Colonic mucosa (tissue), 4 donors: ENCODE results near the gene CCDC97. TPM values are rescaled to one million over a fixed set of nuclear protein-coding genes. Genes with fewer than 3 reads are reported as not detected.
A peak's percentile ranks its signal among the peaks of the same experiment; 100 is the strongest.

Experiments used
- DNase-seq: peaks from one replicate; pipeline ENCODE4 v3.0.0-alpha.2; 2020
- H3K27ac ChIP-seq: fragments of 200-600 bp; one replicate; pipeline ENCODE4 v1.8.0; 2021
- H3K27me3 ChIP-seq: fragments of 200-600 bp; one replicate; pipeline ENCODE4 v1.8.0; 2021
- H3K36me3 ChIP-seq: fragments of 200-600 bp; one replicate; pipeline ENCODE4 v1.8.0; 2021
- H3K4me1 ChIP-seq: fragments of 200-600 bp; one replicate; pipeline ENCODE4 v1.8.0; 2021; ENCODE audit warnings: mild to moderate bottlenecking
- H3K4me3 ChIP-seq: fragments of 200-600 bp; one replicate; pipeline ENCODE4 v1.8.0; 2021
- H3K9ac ChIP-seq, 2 donors: one replicate each; pipeline ENCODE4 v1.7.0; 2013; ENCODE audit warnings: control low read depth in 2 of 2, low read depth in 2 of 2, low read length in 2 of 2
- H3K9me3 ChIP-seq: fragments of 200-600 bp; one replicate; pipeline ENCODE4 v1.8.0; 2021
- CTCF ChIP-seq: fragments of 200-600 bp; IDR thresholded peaks from one replicate; pipeline ENCODE4 v1.8.0; 2022; ENCODE audit warnings: antibody characterized with exemption, mild to moderate bottlenecking
- intact Hi-C: fragments of 100-400 bp; cut with DNase I; formaldehyde crosslinking; loops from one replicate; pipeline ENCODE4 v1.14.1; 2022
- total RNA-seq, 2 donors: library from RNA; stranded (reverse); fragmentation: NEBNext Ultra II Directional in 1 of 2; extraction: Animal tissue kit (Norgen Biotek cat#: 25700) in 1 of 2; gene quantifications; one replicate each; pipeline ENCODE4 v1.2.1, GENCODE V29; 2021
- donor health status: healthy.
- donor health status: DM: no; HTN: no; CAD: no.
- donor health status: DM: no; HTN: no; CAD: no.

CCDC97 gene
- total RNA-seq, 2 donors from 2014 or later: 20.6 to 30.5 TPM

GRCh38 chr19:41322451-41322850 is 12.5 kb downstream of the CCDC97 start:
- no peak for TF ChIP-seq CTCF
- no peak for DNase-seq
- Histone ChIP-seq H3K9ac (peak overlapping the region in 1 of 2 donors; percentile 47), H3K27me3 (no peaks in the 10 kb centered on the region), H3K9me3 (no peaks in the 10 kb centered on the region), H3K36me3 (no peaks in the 10 kb centered on the region), H3K4me1 (peaks cover 18% of the 10 kb centered on the region), H3K27ac (peak overlapping the region; percentile 71), H3K4me3 (no peak overlapping the region)
- intact Hi-C loops: loop anchor here (10.0 kb wide), 1 partner anchor 112 kb away; the partner anchor contains the start of gene DMAC2

- H3K4me3 ChIP-seq: no peak overlapping the region
- intact Hi-C loops: loop anchor here (10.0 kb wide), 1 partner anchor 112 kb away; the partner anchor contains the start of gene DMAC2
- peak overlapping the region; percentile 71 for H3K27ac ChIP-seq
- no peaks in the 10 kb centered on the region for H3K9me3 ChIP-seq
- TF ChIP-seq CTCF: no peak
- H3K9ac ChIP-seq: peak overlapping the region in 1 of 2 donors; percentile 47
- peaks cover 24% of the 10 kb centered on the region for H3K4me1 ChIP-seq
- DNase-seq: no peak
- H3K27me3 ChIP-seq: no peaks in the 10 kb centered on the region
- no peaks in the 10 kb centered on the region for H3K36me3 ChIP-seq
These were observed 13.1 kb downstream of the CCDC97 start for GRCh38 chr19:41323023-41323422.

GRCh38 chr19:41323430-41324125 is 13.6 kb downstream of the CCDC97 start:
- no peak for TF ChIP-seq CTCF
- Histone ChIP-seq H3K27ac (peak overlapping the region; percentile 71), H3K4me3 (no peak overlapping the region), H3K27me3 (no peaks in the 10 kb centered on the region), H3K9me3 (no peaks in the 10 kb centered on the region), H3K4me1 (peaks cover 29% of the 10 kb centered on the region), H3K36me3 (no peaks in the 10 kb centered on the region), H3K9ac (peak overlapping the region; percentile 36 to 47)
- intact Hi-C loops: loop anchor here (10.0 kb wide), 1 partner anchor 111 kb away; the partner anchor contains the start of gene DMAC2
- peak; percentile 52 for DNase-seq

GRCh38 chr19:41324231-41324702 is 14.3 kb downstream of the CCDC97 start:
- Histone ChIP-seq H3K9ac (peak overlapping the region; percentile 36 to 40), H3K4me1 (peaks cover 29% of the 10 kb centered on the region)
- DNase-seq: no peak

More at GRCh38 chr19:41324231-41324702, 14.3 kb downstream of the CCDC97 start:
- H3K9me3 ChIP-seq: no peaks in the 10 kb centered on the region
- no peak overlapping the region for H3K4me3 ChIP-seq
- H3K27ac ChIP-seq: peak overlapping the region; percentile 71
- no peaks in the 10 kb centered on the region for H3K27me3 ChIP-seq
- no peaks in the 10 kb centered on the region for H3K36me3 ChIP-seq
- intact Hi-C loops: loop anchor here (10.0 kb wide), 1 partner anchor 111 kb away; the partner anchor contains the start of gene DMAC2
- no peak for TF ChIP-seq CTCF
